Measurements from ENCODE around the gene REXO2. TPM values are rescaled to one million over a fixed set of nuclear protein-coding genes. Genes with fewer than 3 reads are reported as not detected.

Gene REXO2
- total and polyA plus RNA-seq, 8 donors = 72.1 to 101 (median 86.0) TPM

- Histone ChIP-seq H3K9me3 (no peaks in the 10 kb centered on the region), H3K4me1 (peaks cover 19 to 71% of the 10 kb centered on the region in 2 donors), H3K4me3 (peak within 1 kb of the TSS; percentile 59 to 72), H3K36me3 (peaks cover 0 to 10% of the 10 kb centered on the region in 2 donors), H3K27ac (peak within 1 kb of the TSS; percentile 99), H3K27me3 (no peaks in the 10 kb centered on the region)
- ATAC-seq = peak; percentile 96
- peak; percentile 97 to 99 (median 99) for DNase-seq
- intact Hi-C loops (cut with DNase I) = no loop called here
- peak in 1 of 2 donors; percentile 20 for TF ChIP-seq CTCF (IDR thresholded peaks at IDR 0.05)
Observed at GRCh38 chr11:114400216-114400914, 38.9 kb upstream of the REXO2 start, which contains the start of the genes C11orf71 and RBM7. Gene C11orf71 (minus strand): TSS chr11:114400511. CDS start chr11:114400331, 180 bp downstream. Gene RBM7 (plus strand): TSS chr11:114400666. CDS start chr11:114400672, 6 bp downstream.

- no peaks in the 10 kb centered on the region for H3K27me3 ChIP-seq
- TF ChIP-seq CTCF (IDR thresholded peaks at IDR 0.05) = no peak
- peaks cover 0 to 15% of the 10 kb centered on the region in 2 donors for H3K36me3 ChIP-seq
- H3K9me3 ChIP-seq = no peaks in the 10 kb centered on the region
- ATAC-seq (no peak), DNase-seq (no peak)
- peak overlapping the region; percentile 59 to 72 for H3K4me3 ChIP-seq
- intact Hi-C loops (cut with DNase I) = no loop called here
- H3K27ac ChIP-seq = peak overlapping the region; percentile 99
- H3K4me1 ChIP-seq = peaks cover 19 to 72% of the 10 kb centered on the region in 2 donors
Observed at GRCh38 chr11:114400915-114401223, 38.4 kb upstream of the REXO2 start.

GRCh38 chr11:114401311-114401710 lies 38.0 kb upstream of the REXO2 start:
- Histone ChIP-seq H3K4me3 (peak overlapping the region; percentile 59 to 72), H3K9me3 (no peaks in the 10 kb centered on the region), H3K27me3 (no peaks in the 10 kb centered on the region), H3K27ac (peak overlapping the region; percentile 99), H3K4me1 (peaks cover 19 to 72% of the 10 kb centered on the region in 2 donors), H3K36me3 (peaks cover 0 to 19% of the 10 kb centered on the region in 2 donors)
- intact Hi-C loops (cut with DNase I) = no loop called here
- ATAC-seq (no peak), DNase-seq (peak in 1 of 4 donors; percentile 21)
- TF ChIP-seq CTCF (IDR thresholded peaks at IDR 0.05) = no peak

GRCh38 chr11:114412946-114413345 lies 26.3 kb upstream of the REXO2 start:
- intact Hi-C loops (cut with DNase I) = no loop called here
- Histone ChIP-seq H3K36me3 (peaks cover 0 to 46% of the 10 kb centered on the region in 2 donors), H3K4me3 (no peak overlapping the region), H3K27me3 (no peaks in the 10 kb centered on the region), H3K27ac (no peak overlapping the region), H3K9me3 (no peaks in the 10 kb centered on the region), H3K4me1 (no peaks in the 10 kb centered on the region)
- no peak for ATAC-seq
- DNase-seq = no peak
- no peak for TF ChIP-seq CTCF (IDR thresholded peaks at IDR 0.05)

GRCh38 chr11:114413958-114414357 lies 25.3 kb upstream of the REXO2 start:
- Histone ChIP-seq H3K27me3 (no peaks in the 10 kb centered on the region), H3K9me3 (no peaks in the 10 kb centered on the region), H3K27ac (no peak overlapping the region), H3K4me3 (no peak overlapping the region), H3K4me1 (no peaks in the 10 kb centered on the region), H3K36me3 (peaks cover 0 to 36% of the 10 kb centered on the region in 2 donors)
- ATAC-seq (no peak), DNase-seq (no peak)
- no peak for TF ChIP-seq CTCF (IDR thresholded peaks at IDR 0.05)
- intact Hi-C loops (cut with DNase I) = no loop called here

Data from left lung (tissue), 10 donors.